Fibroblast of villous mesenchyme (primary cell): Measurements from ENCODE around the gene EMCN. TPM values are rescaled to one million over a fixed set of nuclear protein-coding genes. Genes with fewer than 3 reads are reported as not detected.

Experiments used
- DNase-seq: peaks from one replicate; pipeline ENCODE4 v3.0.0-alpha.2; 2010; ENCODE audit warnings: low read depth
- H3K4me3 ChIP-seq: 2 replicates; pipeline ENCODE4 v1.5.1; 2011; ENCODE audit warnings: low read depth, mild to moderate bottlenecking, low read length
- CTCF ChIP-seq: IDR thresholded peaks from 2 replicates; pipeline ENCODE4 v1.5.1; 2012; ENCODE audit warnings: low read depth, mild to moderate bottlenecking, low read length; ENCODE audit not compliant: insufficient read depth
- total RNA-seq: library from RNA; depleted of rRNA; stranded (reverse); fragments of >200 nt; gene quantifications from 2 replicates; pipeline ENCODE4 v1.2.3, GENCODE V29; 2012

The EMCN gene
- total RNA-seq, 1 donor = not detected

GRCh38 chr4:100469555-100469954 is 48.3 kb downstream of the EMCN start:
- no peak for DNase-seq
- H3K4me3 ChIP-seq = no peak overlapping the region
- no peak for TF ChIP-seq CTCF

- no peak overlapping the region for H3K4me3 ChIP-seq
- no peak for DNase-seq
- TF ChIP-seq CTCF = no peak
Observed at GRCh38 chr4:100466501-100466900, 51.3 kb downstream of the EMCN start.

GRCh38 chr4:100461807-100462605 is 55.8 kb downstream of the EMCN start:
- H3K4me3 ChIP-seq = no peak overlapping the region
- peak; percentile 43 for DNase-seq
- no peak for TF ChIP-seq CTCF

GRCh38 chr4:100450449-100450848 is 67.4 kb downstream of the EMCN start:
- TF ChIP-seq CTCF = no peak
- DNase-seq = no peak
- H3K4me3 ChIP-seq = no peak overlapping the region

GRCh38 chr4:100431416-100431815 is 86.4 kb downstream of the EMCN start:
- no peak for TF ChIP-seq CTCF
- no peak overlapping the region for H3K4me3 ChIP-seq
- no peak for DNase-seq

- no peak for TF ChIP-seq CTCF
- no peak for DNase-seq
- H3K4me3 ChIP-seq = no peak overlapping the region
Observed at GRCh38 chr4:100430451-100430850, 87.4 kb downstream of the EMCN start.

GRCh38 chr4:100429616-100430015 is 88.2 kb downstream of the EMCN start:
- DNase-seq = no peak
- no peak for TF ChIP-seq CTCF
- no peak overlapping the region for H3K4me3 ChIP-seq
